HuH-7 (cell line): ENCODE data around the gene DDN.

ENCODE experiments used
- DNase-seq: peaks from one replicate; pipeline ENCODE4 v3.0.0; 2011; ENCODE audit warnings: low spot score

DDN gene

GRCh38 chr12:48981757-48982157, 17.4 kb downstream of the DDN start:
- no peak for DNase-seq

GRCh38 chr12:48980953-48981756, 18.0 kb downstream of the DDN start:
- DNase-seq, result peak; percentile 78

- peak; percentile 94 for DNase-seq
Observed at GRCh38 chr12:48980389-48980952, 18.7 kb downstream of the DDN start.

- DNase-seq, result peak; percentile 44
Observed at GRCh38 chr12:48979602-48980388, 19.4 kb downstream of the DDN start.

- peak; percentile 52 for DNase-seq
Observed at GRCh38 chr12:48978741-48979601, 20.2 kb downstream of the DDN start.

GRCh38 chr12:48978291-48978740, 20.9 kb downstream of the DDN start, which contains the start of gene WNT1:
WNT1 (plus strand) TSS chr12:48978322; CDS start chr12:48978651, 329 bp downstream.
- peak; percentile 43 for DNase-seq

- DNase-seq, result peak; percentile 86
Observed at GRCh38 chr12:48977290-48978281, 21.6 kb downstream of the DDN start.

GRCh38 chr12:48973941-48974673, 25.1 kb downstream of the DDN start:
- DNase-seq, result peak; percentile 71

GRCh38 chr12:48973531-48973930, 25.6 kb downstream of the DDN start:
- peak; percentile 48 for DNase-seq

- DNase-seq, result no peak
Observed at GRCh38 chr12:48972952-48973483, 26.2 kb downstream of the DDN start.

- no peak for DNase-seq
Observed at GRCh38 chr12:48972213-48972951, 26.8 kb downstream of the DDN start.

GRCh38 chr12:48970702-48971334, 28.4 kb downstream of the DDN start:
- DNase-seq, result no peak

- peak; percentile 74 for DNase-seq
Observed at GRCh38 chr12:48969833-48970701, 29.1 kb downstream of the DDN start.

GRCh38 chr12:48969160-48969771, 29.9 kb downstream of the DDN start:
- DNase-seq, result no peak

GRCh38 chr12:48968467-48968866, 30.7 kb downstream of the DDN start:
- no peak for DNase-seq

- no peak for DNase-seq
Observed at GRCh38 chr12:48967991-48968390, 31.2 kb downstream of the DDN start.
